ENCODE results near the gene PLEKHJ1. TPM values are rescaled to one million over a fixed set of nuclear protein-coding genes. Genes with fewer than 3 reads are reported as not detected.

PLEKHJ1 gene
- total RNA-seq, 1 donor from 2014 or later: 78.3 TPM

DNA sequence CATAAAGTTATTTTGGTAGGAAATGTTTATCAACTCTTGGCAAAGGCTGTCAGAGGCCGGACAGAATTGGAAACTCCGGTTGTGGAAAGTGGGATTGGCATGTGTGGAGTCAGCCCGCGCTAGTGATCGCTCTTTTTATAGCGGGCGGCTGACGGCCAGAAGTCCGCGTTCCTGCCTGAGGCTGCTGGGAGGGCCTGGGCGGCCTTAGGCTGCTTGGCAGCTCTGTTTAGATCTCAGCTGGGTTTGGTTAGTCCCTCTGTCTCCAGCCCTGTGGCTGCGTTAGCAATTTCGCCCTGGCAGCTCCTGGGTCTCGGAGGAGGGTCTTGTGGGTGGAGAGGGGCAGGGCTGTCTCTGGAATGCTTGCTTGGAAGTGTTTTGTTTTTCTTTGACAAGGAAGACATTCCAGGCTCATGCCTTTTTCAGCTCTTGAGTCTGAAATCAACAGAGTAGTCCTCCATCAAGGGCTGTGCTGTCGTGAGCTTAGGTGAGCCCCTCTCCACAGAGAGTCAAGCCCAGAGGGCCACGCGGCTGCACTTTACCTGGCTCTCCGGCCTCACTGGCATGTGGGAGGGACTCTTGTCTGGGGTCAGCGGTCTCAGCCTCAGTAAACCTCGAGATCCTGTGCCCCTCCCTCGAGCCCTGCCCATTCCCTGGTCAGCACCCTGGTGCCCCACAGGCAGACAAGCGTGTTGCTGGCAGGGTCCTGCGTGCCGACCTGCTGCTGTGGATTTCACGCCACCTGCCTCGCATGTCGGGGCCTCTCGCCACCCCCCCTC, 49.9 kb downstream of the PLEKHJ1 start:
- Histone ChIP-seq H3K4me3 (ENCODE audit: insufficient read depth, low read depth, low read length) (no peak overlapping the region), H4K20me1 (ENCODE audit: insufficient read depth, low read length) (peaks cover 89% of the 10 kb centered on the region), H3K4me1 (ENCODE audit: insufficient read depth, low read length) (peaks cover 47% of the 10 kb centered on the region), H3K27ac (ENCODE audit: low read depth, low read length) (peak overlapping the region; percentile 38), H3K79me2 (ENCODE audit: insufficient read depth, low read length) (peaks cover 85% of the 10 kb centered on the region), H3K36me3 (ENCODE audit: insufficient read depth, low read length) (peaks cover 3% of the 10 kb centered on the region), H3K27me3 (ENCODE audit: insufficient read depth, low read length) (no peaks in the 10 kb centered on the region), H3K4me2 (ENCODE audit: low read length) (peak overlapping the region; percentile 58), H3K9ac (ENCODE audit: low read length) (peak overlapping the region; percentile 24), H2AFZ (ENCODE audit: low read depth, low read length) (no peak overlapping the region), H3K9me3 (ENCODE audit: insufficient read depth, low read depth, low read length) (no peaks in the 10 kb centered on the region)
- peak overlapping the region; percentile 67 for H3K4me3 Mint-ChIP-seq (ENCODE audit: unreplicated experiment)
- DNase-seq (ENCODE audit: low read depth) (peak; percentile 95), FAIRE-seq (peak; percentile 97)
- H3K27ac Mint-ChIP-seq (ENCODE audit: unreplicated experiment): peak overlapping the region; percentile 67
- peaks cover 34% of the 10 kb centered on the region for H3K4me1 Mint-ChIP-seq (ENCODE audit: low read depth, unreplicated experiment)
- no peaks in the 10 kb centered on the region for H3K9me3 Mint-ChIP-seq (ENCODE audit: unreplicated experiment)
- TF ChIP-seq, protein P1, sequence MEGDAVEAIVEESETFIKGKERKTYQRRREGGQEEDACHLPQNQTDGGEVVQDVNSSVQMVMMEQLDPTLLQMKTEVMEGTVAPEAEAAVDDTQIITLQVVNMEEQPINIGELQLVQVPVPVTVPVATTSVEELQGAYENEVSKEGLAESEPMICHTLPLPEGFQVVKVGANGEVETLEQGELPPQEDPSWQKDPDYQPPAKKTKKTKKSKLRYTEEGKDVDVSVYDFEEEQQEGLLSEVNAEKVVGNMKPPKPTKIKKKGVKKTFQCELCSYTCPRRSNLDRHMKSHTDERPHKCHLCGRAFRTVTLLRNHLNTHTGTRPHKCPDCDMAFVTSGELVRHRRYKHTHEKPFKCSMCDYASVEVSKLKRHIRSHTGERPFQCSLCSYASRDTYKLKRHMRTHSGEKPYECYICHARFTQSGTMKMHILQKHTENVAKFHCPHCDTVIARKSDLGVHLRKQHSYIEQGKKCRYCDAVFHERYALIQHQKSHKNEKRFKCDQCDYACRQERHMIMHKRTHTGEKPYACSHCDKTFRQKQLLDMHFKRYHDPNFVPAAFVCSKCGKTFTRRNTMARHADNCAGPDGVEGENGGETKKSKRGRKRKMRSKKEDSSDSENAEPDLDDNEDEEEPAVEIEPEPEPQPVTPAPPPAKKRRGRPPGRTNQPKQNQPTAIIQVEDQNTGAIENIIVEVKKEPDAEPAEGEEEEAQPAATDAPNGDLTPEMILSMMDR (IDR thresholded peaks at IDR 0.05; ENCODE audit: insufficient read depth, low read depth, low read length): no peak
- no peak for TF ChIP-seq EZH2 (IDR thresholded peaks at IDR 0.05; ENCODE audit: insufficient read depth, low read length)
- peaks cover 9% of the 10 kb centered on the region for H3K36me3 Mint-ChIP-seq (ENCODE audit: low read depth, unreplicated experiment)
- no peaks in the 10 kb centered on the region for H3K27me3 Mint-ChIP-seq (ENCODE audit: low read depth, unreplicated experiment)

DNA sequence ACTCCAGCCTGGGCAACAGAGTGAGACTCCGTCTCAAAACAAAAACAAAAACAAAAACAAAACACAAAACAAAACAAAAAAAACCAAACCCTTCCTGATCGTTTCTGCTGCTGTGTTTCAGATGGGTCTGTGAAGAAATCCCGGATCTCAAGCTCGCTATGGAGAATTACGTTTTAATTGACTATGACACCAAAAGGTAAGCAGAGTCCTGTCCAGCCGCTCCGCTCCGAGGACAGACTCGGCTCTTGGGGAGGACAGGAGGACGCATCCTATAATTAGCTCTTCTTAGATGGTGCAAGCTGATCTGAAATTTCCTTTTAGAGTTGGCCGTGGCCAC, 50.4 kb downstream of the PLEKHJ1 start:
- H3K27me3 Mint-ChIP-seq (ENCODE audit: low read depth, unreplicated experiment): no peaks in the 10 kb centered on the region
- H3K36me3 ChIP-seq (ENCODE audit: insufficient read depth, low read length): peaks cover 3% of the 10 kb centered on the region
- no peaks in the 10 kb centered on the region for H3K9me3 ChIP-seq (ENCODE audit: insufficient read depth, low read depth, low read length)
- peaks cover 47% of the 10 kb centered on the region for H3K4me1 ChIP-seq (ENCODE audit: insufficient read depth, low read length)
- no peak overlapping the region for H2AFZ ChIP-seq (ENCODE audit: low read depth, low read length)
- H3K9me3 Mint-ChIP-seq (ENCODE audit: unreplicated experiment): no peaks in the 10 kb centered on the region
- FAIRE-seq (peak; percentile 54), DNase-seq (ENCODE audit: low read depth) (no peak)
- H3K79me2 ChIP-seq (ENCODE audit: insufficient read depth, low read length): peaks cover 85% of the 10 kb centered on the region
- H3K27ac Mint-ChIP-seq (ENCODE audit: unreplicated experiment): peak overlapping the region; percentile 67
- H3K36me3 Mint-ChIP-seq (ENCODE audit: low read depth, unreplicated experiment): peaks cover 10% of the 10 kb centered on the region
- no peak overlapping the region for H3K4me3 ChIP-seq (ENCODE audit: insufficient read depth, low read depth, low read length)
- peak overlapping the region; percentile 24 for H3K9ac ChIP-seq (ENCODE audit: low read length)
- TF ChIP-seq, protein P1 (IDR thresholded peaks at IDR 0.05; ENCODE audit: insufficient read depth, low read depth, low read length): no peak
- TF ChIP-seq EZH2 (IDR thresholded peaks at IDR 0.05; ENCODE audit: insufficient read depth, low read length): no peak
- peak overlapping the region; percentile 38 for H3K27ac ChIP-seq (ENCODE audit: low read depth, low read length)
- H3K4me1 Mint-ChIP-seq (ENCODE audit: low read depth, unreplicated experiment): peaks cover 34% of the 10 kb centered on the region
- H3K4me3 Mint-ChIP-seq (ENCODE audit: unreplicated experiment): peak overlapping the region; percentile 67
- H3K4me2 ChIP-seq (ENCODE audit: low read length): peak overlapping the region; percentile 58
- peaks cover 89% of the 10 kb centered on the region for H4K20me1 ChIP-seq (ENCODE audit: insufficient read depth, low read length)
- H3K27me3 ChIP-seq (ENCODE audit: insufficient read depth, low read length): no peaks in the 10 kb centered on the region

DNA sequence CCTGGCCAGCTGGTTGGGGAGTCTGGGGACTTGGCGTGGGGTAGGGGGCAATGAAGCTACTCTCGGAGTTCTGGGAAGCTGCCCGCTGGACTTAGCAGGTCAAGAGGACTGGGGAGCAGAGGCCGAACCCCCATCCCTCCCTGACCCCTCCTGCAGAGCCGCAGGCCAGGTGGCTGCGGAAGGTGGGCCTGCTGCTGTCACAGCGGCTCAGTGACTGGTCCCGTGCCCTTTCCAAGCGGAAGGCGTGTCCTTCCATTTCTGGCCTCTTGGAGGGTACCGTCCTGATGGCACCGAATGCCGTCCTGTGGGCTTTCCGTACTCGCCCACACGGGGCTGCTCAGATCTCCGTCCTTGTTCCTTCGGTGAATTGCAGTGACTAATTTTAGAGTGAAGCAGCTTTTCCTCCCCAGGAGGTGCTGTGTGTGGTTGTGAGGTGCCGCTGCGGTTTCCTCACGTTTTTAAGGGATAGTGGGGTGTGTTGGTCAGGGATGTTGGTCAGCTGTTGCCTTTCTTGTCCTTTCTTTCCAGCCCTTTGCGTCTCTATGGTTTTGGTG, 51.6 kb downstream of the PLEKHJ1 start:
- DNase-seq (ENCODE audit: low read depth) (no peak), FAIRE-seq (no peak)
- no peak overlapping the region for H3K4me3 Mint-ChIP-seq (ENCODE audit: unreplicated experiment)
- Histone ChIP-seq H3K4me1 (ENCODE audit: insufficient read depth, low read length) (peaks cover 47% of the 10 kb centered on the region), H3K79me2 (ENCODE audit: insufficient read depth, low read length) (peaks cover 85% of the 10 kb centered on the region), H3K4me2 (ENCODE audit: low read length) (peak overlapping the region; percentile 43), H3K4me3 (ENCODE audit: insufficient read depth, low read depth, low read length) (no peak overlapping the region), H3K9me3 (ENCODE audit: insufficient read depth, low read depth, low read length) (no peaks in the 10 kb centered on the region), H3K27ac (ENCODE audit: low read depth, low read length) (no peak overlapping the region), H2AFZ (ENCODE audit: low read depth, low read length) (no peak overlapping the region), H3K9ac (ENCODE audit: low read length) (no peak overlapping the region), H4K20me1 (ENCODE audit: insufficient read depth, low read length) (peaks cover 89% of the 10 kb centered on the region), H3K36me3 (ENCODE audit: insufficient read depth, low read length) (peaks cover 3% of the 10 kb centered on the region), H3K27me3 (ENCODE audit: insufficient read depth, low read length) (no peaks in the 10 kb centered on the region)
- peak overlapping the region; percentile 34 for H3K27ac Mint-ChIP-seq (ENCODE audit: unreplicated experiment)
- TF ChIP-seq EZH2 (IDR thresholded peaks at IDR 0.05; ENCODE audit: insufficient read depth, low read length): no peak
- TF ChIP-seq, protein P1 (IDR thresholded peaks at IDR 0.05; ENCODE audit: insufficient read depth, low read depth, low read length): no peak
- peaks cover 34% of the 10 kb centered on the region for H3K4me1 Mint-ChIP-seq (ENCODE audit: low read depth, unreplicated experiment)
- no peaks in the 10 kb centered on the region for H3K27me3 Mint-ChIP-seq (ENCODE audit: low read depth, unreplicated experiment)
- no peaks in the 10 kb centered on the region for H3K9me3 Mint-ChIP-seq (ENCODE audit: unreplicated experiment)
- H3K36me3 Mint-ChIP-seq (ENCODE audit: low read depth, unreplicated experiment): peaks cover 14% of the 10 kb centered on the region

All from astrocyte (in vitro differentiated cells and primary cell).